ENCODE data around the gene TINAGL1.
A peak's percentile ranks its signal among the peaks of the same experiment; 100 is the strongest.

TINAGL1 gene, protein sequence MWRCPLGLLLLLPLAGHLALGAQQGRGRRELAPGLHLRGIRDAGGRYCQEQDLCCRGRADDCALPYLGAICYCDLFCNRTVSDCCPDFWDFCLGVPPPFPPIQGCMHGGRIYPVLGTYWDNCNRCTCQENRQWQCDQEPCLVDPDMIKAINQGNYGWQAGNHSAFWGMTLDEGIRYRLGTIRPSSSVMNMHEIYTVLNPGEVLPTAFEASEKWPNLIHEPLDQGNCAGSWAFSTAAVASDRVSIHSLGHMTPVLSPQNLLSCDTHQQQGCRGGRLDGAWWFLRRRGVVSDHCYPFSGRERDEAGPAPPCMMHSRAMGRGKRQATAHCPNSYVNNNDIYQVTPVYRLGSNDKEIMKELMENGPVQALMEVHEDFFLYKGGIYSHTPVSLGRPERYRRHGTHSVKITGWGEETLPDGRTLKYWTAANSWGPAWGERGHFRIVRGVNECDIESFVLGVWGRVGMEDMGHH

DNA sequence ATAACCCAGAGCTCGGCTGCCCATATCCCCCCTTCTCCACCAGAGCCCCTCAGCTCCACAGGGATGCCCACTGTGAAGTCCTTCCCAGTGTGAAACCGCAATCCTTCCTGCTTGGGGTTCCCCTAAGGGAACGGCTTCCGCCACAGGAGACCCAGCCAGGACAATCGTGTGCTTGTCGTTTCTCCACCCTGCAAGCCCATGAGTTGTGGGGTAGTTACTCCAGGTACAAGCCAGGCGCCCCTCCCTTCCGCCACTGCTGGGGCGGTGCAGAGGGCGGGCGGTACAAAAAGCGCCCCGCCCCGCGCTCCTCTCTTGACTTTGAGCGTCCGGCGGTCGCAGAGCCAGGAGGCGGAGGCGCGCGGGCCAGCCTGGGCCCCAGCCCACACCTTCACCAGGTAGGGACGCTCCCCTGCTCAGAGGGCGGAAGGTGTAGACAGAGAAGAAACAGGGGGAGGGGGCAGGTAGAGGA, at the start of gene TINAGL1:
TINAGL1 (plus strand) TSS at position 315 of the 469 bp plus-strand sequence. CDS start 634 bp downstream, outside the sequence.
- no peak for DNase-seq

DNA sequence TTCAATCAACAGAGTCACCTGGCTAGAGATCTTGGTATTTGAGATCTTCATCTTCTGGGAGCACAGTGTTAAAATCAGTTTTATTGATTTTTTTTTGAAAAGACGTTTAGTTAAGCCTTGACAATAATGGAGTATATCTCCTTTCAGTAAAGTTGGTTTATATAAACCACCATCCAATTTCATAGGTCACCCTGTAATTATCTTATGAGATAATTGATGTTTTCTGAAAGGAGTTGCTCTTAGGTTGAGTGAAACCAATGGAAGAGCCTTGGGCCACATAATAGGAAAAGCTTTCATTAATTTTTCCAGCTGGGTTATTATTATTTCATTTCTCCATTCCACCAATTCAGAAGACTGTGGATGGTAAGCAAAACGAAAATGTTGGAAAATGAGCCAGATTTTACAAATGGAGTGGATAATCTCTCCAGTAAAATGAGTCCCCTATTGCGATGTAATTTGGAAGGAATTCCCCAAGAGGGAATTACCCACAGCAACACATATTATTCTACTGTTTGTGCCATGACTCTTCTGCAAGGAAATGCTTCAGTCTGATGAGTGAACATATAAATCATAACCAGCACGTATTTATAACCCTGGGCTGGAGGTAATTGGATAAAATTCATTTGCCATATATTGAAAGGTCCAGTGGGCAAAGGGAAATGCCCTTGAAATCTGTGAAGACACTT, 46.2 kb upstream of the TINAGL1 start:
- no peak for DNase-seq

- no peak for DNase-seq
Measured at GRCh38 chr1:31531177-31531999, 44.9 kb upstream of the TINAGL1 start.

DNA sequence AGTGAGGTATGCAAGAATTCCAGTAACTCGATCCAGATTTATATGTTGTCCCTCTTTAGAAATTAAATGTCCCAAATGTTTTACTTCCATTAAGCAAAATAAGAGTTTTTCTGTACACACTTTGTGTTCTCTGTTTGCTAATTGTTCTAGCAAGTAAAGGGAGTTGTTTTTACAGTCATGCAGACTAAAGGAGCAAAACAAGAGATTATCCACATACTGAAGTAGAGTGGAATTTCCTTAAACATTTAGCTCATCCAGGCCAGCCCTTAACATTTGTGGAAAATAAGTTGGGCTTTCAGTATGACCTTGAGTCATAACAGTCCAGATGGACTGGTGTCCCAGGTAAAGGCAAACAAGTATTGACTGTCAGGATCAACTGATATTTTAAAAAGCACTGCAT, 44.1 kb upstream of the TINAGL1 start:
- DNase-seq: no peak

GRCh38 chr1:31535561-31535960, 40.8 kb upstream of the TINAGL1 start:
- no peak for DNase-seq

DNA sequence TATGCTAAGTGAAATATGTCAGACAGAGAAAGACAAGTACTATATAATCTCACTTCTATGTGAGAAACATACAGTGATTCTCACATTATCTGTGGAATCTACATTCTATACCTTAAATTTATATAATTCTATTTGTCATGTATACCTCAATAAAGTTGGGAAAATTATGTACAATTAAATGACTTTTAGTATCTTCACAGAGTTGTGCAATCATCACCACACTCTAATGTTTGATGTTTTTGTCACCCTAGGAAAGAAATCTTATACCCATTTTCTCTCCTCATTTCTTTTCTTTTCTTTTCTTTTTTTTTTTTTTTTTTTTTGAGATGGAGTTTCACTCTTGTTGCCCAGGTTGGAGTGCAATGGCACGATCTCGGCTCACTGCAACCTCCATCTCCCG, 37.0 kb upstream of the TINAGL1 start:
- DNase-seq: no peak

- DNase-seq: no peak
Measured at GRCh38 chr1:31541194-31541593, 35.1 kb upstream of the TINAGL1 start.

DNA sequence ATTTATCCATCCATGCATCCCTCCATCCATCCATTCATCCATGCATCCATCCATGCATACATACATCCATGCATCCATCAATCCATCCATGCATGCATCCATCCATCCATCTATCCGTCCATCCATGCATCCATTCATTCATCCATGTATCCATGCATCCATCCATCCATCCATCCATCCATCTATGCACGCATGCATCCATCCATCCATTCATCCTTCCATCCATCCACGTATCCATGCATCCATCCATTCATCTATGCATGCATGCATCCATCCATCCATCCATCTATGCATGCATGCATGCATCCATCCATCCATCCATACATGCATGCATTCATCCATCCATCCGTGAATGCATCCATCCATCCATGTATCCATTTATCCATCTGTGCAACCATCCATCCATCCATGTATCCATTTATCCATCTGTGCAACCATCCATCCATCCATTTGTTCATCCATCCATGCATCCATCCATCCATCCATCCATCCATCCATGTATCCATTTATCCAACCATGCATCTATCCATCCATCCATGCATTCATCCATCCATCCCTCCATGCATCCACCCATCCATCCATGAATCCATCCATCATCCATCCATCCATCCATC, 30.3 kb upstream of the TINAGL1 start:
- DNase-seq: no peak

DNA sequence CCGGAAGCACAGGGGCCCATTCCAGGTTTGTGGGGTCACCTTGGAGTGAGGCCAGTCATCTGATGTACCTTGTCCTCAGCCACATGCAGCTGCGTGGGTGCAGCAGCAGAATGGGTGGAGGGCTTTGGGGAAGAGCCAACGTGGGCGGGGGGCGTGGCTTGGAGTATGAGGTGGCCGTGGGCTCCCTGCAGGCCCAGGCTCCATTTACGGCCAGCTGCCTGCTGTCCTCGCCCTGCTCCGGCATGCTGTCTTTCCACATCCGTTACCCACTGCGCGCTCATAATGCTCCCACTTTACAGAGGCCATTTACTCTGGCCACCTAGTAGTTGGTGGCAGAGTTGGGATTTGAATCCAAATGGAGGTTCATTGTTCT, 27.8 kb upstream of the TINAGL1 start:
- DNase-seq: no peak

DNA sequence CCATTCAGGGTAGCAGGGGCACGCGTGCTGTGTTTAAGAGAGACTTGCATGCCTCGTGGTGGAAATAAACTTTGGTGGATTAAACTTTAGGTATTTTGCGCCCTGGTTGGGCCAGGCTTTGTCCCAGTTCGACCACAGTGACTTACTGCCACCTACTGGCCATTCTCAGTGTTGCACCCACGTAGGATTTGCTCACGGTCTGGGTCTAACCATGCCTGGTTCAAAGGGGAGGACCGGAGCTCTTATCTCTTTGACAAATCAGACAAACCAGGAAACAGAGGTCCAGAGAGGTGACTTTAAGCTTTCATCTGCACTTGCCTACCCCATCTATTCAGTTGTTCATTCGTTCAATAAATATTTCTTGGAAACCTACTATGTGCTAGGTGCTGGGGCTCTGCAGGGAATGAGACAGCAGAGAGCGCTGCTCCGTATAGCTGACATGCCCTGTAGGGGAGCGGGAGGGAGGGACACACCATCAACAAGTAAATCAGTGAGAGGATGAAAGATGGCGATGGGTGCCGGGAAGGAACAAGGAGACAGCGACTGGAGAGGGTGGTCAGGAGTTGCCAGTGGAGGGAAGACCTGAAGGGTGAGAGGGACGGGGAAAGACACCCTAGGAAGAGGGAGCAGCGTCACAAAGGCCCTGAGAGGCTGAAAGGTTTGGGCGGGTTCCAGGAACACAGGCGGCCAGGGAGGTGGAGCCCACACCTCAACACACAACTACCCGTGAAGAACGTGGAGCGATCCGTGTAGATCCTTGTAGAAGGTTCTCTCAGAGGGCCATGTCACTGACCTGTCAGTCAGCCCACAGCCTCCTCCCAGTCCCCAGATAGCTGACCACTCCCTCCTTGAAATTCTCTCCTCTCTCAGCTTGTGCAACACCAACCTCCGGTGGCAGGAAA, 27.2 kb upstream of the TINAGL1 start:
- peak; percentile 88 for DNase-seq

GRCh38 chr1:31549809-31550620, 26.3 kb upstream of the TINAGL1 start:
- no peak for DNase-seq

GRCh38 chr1:31551208-31551607, 25.1 kb upstream of the TINAGL1 start:
- DNase-seq: no peak

- no peak for DNase-seq
Measured at GRCh38 chr1:31552489-31552888, 23.8 kb upstream of the TINAGL1 start.

DNA sequence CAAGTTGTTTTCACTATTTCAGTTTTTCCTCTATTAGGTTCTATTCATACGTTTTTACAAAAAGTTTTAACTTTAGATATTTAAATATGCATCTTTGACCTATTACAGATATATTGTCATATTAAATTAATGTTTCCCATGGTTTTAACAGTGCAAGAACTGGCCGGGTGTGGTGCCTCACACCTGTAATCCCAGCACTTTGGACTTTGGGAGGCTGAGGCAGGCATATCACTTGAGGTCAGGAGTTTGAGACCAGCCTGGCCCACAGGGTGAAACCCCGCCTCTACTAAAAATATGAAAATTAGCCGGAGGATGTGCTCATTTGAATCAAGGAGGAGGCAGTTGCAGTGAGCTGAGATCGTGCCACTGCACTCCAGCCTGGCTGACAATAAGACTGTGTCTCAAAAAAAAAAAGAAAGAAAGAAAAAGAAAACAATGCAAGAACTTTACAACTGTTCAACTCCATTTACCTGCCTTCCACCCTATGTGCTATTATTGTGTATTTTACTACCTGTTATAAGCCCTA, 19.8 kb upstream of the TINAGL1 start:
- DNase-seq: no peak

GRCh38 chr1:31559715-31560114, 16.6 kb upstream of the TINAGL1 start:
- no peak for DNase-seq

- DNase-seq: no peak
Measured at GRCh38 chr1:31560394-31560793, 15.9 kb upstream of the TINAGL1 start.

DNA sequence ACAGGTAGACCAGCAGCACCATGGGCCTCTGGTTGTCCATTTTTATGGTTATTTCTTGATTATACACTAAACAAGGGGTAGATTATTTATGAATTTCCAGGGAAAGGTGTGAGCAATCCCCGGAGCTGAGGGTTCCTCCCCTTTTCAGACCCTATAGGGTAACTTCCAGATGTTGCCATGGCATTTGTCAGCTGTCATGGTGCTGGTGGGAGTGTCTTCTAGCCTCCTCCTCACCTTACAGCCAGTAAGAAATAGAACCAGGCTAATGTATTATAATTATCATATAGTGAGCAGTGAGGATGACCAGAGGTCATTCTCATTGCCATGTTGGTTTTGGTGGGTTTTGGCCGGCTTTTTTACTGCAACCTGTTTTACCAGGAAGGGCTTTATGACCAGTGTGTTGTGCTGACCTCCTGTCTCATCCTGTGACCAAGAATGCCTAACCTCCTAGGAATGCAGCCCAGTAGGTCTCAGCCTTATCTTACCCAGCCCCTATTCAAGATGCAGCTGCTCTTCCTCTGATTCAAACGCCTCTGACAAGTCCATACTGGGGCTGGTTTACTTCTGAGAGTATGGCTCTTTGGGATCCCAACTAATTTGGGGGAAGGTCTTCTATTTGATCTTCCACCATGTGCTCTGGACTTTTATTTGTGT, 13.5 kb upstream of the TINAGL1 start:
- DNase-seq: no peak

- DNase-seq: no peak
Measured at GRCh38 chr1:31564606-31564989, 11.7 kb upstream of the TINAGL1 start.

DNA sequence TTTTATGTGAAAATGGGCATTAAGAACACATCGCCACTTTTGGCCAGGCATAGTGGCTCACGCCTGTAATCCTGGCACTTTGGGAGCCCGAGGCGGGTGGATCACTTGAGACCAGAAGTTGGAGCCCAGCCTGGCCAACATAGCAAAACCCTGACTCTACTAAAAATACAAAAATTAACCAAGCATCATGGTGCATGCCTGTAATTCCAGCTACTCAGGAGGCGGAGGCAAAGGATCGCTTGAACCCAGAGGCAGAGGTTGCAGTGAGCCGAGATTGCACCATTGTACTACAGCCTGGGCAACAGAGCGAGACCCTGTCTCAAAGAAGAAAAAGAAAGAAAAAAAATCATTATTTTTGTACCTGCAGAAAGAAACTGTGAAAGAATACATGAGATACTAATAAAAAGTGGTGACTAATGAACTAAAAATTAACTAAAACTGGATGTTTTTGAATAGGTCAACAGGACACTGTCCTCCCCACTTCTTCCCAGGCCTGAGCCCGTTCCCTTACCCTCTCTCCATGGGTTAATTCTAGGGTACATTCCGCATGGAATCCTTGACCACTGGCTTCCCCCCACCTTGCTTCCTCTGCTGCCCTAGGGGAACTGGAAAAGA, 8.3 kb upstream of the TINAGL1 start:
- DNase-seq: no peak
